Cardiac muscle cell (in vitro differentiated cells and primary cell): ENCODE measurements around the gene ACSBG1. TPM values are rescaled to one million over a fixed set of nuclear protein-coding genes. Genes with fewer than 3 reads are reported as not detected.

Experiments
- DNase-seq, 2 donors: peaks; one replicate each; pipeline versions ENCODE4 v3.0.0 to v3.0.0-alpha.2; 2010 to 2017; ENCODE audit warnings: low read depth in 1 of 2, low spot score in 1 of 2
- H3K27ac ChIP-seq: fragments of 200-600 bp; sonication (generic); 2 replicates; pipeline ENCODE4 v1.5.1; 2016
- H3K27me3 ChIP-seq: fragments of 200-600 bp; sonication (generic); 2 replicates; pipeline ENCODE4 v1.6.0; 2016; ENCODE audit warnings: control low read depth
- H3K36me3 ChIP-seq: fragments of 200-600 bp; sonication (generic); 2 replicates; pipeline ENCODE4 v1.5.1; 2016; ENCODE audit warnings: control low read depth
- H3K4me1 ChIP-seq: fragments of 200-600 bp; sonication (generic); 2 replicates; pipeline ENCODE4 v1.8.1; 2017; ENCODE audit warnings: low read depth, mild to moderate bottlenecking, mixed run types
- H3K4me3 ChIP-seq: fragments of 200-600 bp; sonication (generic); 2 replicates; pipeline ENCODE4 v1.5.1; 2016; ENCODE audit warnings: mild to moderate bottlenecking
- H3K9me3 ChIP-seq: fragments of 200-600 bp; sonication (generic); 2 replicates; pipeline ENCODE4 v1.5.1; 2017; ENCODE audit warnings: low read depth, mild to moderate bottlenecking, control low read depth
- CTCF ChIP-seq: IDR thresholded peaks from 2 replicates; pipeline ENCODE4 v1.5.1; 2012; ENCODE audit warnings: low read depth, mild to moderate bottlenecking, low read length
- polyA plus RNA-seq: library from polyadenylated mRNA; unstranded; fragments of >200 nt; fragmentation: Nextera tagmentation; extraction: Ambion mirVana; gene quantifications from 2 replicates; pipeline ENCODE4 v1.2.1, GENCODE V29; 2016
- total RNA-seq: library from RNA; depleted of rRNA; stranded (reverse); fragments of >200 nt; gene quantifications from 2 replicates; pipeline ENCODE4 v1.2.3, GENCODE V29; 2016

ACSBG1 gene
- total and polyA plus RNA-seq, 2 experiments from 2014 or later: 0.13 to 0.24 TPM

GRCh38 chr15:78216276-78217104 is 17.9 kb downstream of the ACSBG1 start:
- H3K27me3 ChIP-seq: no peaks in the 10 kb centered on the region
- H3K9me3 ChIP-seq: no peaks in the 10 kb centered on the region
- H3K4me1 ChIP-seq: no peaks in the 10 kb centered on the region
- peak in 1 of 2 donors; percentile 18 for DNase-seq
- H3K27ac ChIP-seq: no peak overlapping the region
- TF ChIP-seq CTCF: no peak
- no peaks in the 10 kb centered on the region for H3K36me3 ChIP-seq
- no peak overlapping the region for H3K4me3 ChIP-seq

GRCh38 chr15:78213956-78214355 is 20.4 kb downstream of the ACSBG1 start:
- Histone ChIP-seq H3K4me3 (no peak overlapping the region), H3K27me3 (no peaks in the 10 kb centered on the region), H3K9me3 (no peaks in the 10 kb centered on the region), H3K27ac (no peak overlapping the region), H3K4me1 (peaks cover 6% of the 10 kb centered on the region), H3K36me3 (no peaks in the 10 kb centered on the region)
- TF ChIP-seq CTCF: no peak
- DNase-seq: no peak

DNA sequence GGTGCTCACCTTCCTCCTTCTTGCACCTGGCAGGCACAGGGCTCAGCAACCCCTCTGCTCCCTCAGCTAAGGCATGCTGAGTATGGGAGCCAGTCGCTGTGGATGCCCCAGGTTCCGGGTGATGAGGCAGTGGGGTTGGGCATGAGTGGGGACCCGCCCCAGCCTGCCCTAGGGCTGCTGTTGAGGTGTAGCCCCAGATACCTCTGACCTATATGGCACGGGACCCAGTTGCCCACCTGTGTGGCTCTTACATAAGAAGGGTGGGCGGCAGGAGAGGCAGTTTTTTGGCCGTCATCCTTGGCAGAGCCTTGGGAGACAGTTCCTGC is 21.0 kb downstream of the ACSBG1 start:
- TF ChIP-seq CTCF: no peak
- Histone ChIP-seq H3K27me3 (no peaks in the 10 kb centered on the region), H3K27ac (no peak overlapping the region), H3K4me1 (peaks cover 6% of the 10 kb centered on the region), H3K4me3 (no peak overlapping the region), H3K36me3 (no peaks in the 10 kb centered on the region), H3K9me3 (no peaks in the 10 kb centered on the region)
- DNase-seq: no peak

DNA sequence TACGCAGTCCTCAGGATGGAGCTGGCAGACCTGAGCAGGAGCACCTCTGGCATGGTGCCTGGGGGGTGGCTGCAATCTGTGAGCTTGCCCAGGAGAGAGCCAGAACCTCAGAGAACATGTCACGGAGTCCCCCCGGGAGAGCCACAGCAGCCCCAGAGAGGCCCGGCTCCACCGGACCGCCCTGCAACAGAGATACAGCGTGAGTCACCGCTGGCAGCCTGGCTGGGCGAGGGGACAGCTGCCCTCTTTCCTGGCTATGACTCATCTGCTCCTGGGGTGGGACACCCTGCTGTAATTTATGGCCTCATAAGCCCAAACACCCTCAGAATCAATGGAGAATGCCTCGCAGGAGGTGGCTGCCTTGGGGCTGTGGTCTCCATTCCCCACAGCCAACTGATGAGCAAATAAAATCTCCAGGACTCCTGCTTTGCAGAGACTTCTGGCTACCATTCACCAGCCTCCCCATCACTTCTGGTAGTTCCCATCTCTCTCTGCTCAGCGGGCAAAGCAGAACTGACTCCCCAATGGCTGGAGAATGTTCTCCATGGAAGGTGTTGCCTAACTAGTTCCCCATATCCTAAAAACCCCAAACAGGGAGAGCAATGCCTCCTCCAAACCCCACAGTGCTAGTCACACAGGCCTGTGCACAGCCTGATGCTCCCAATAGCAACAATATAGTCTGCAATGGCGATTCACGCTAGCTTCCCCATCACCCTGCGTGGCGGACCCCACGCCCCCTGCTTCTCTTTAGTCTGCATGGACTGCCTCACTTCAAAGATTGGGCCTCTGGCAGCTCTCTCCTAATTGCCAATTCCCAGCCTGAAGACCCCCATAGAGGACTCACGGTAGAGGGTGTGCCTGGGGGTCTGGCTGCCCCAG is 21.6 kb downstream of the ACSBG1 start:
- Histone ChIP-seq H3K9me3 (no peaks in the 10 kb centered on the region), H3K27me3 (no peaks in the 10 kb centered on the region), H3K36me3 (no peaks in the 10 kb centered on the region), H3K27ac (no peak overlapping the region), H3K4me3 (no peak overlapping the region), H3K4me1 (peaks cover 6% of the 10 kb centered on the region)
- TF ChIP-seq CTCF: no peak
- peak in 1 of 2 donors; percentile 63 for DNase-seq

- no peaks in the 10 kb centered on the region for H3K27me3 ChIP-seq
- no peak for DNase-seq
- no peak for TF ChIP-seq CTCF
- H3K4me1 ChIP-seq: peaks cover 6% of the 10 kb centered on the region
- H3K36me3 ChIP-seq: no peaks in the 10 kb centered on the region
- no peak overlapping the region for H3K27ac ChIP-seq
- no peaks in the 10 kb centered on the region for H3K9me3 ChIP-seq
- H3K4me3 ChIP-seq: no peak overlapping the region
Observed at GRCh38 chr15:78212008-78212407, 22.4 kb downstream of the ACSBG1 start.
